Spleen (tissue), 11 donors: Measurements from ENCODE around the gene TSPAN9. TPM values are rescaled to one million over a fixed set of nuclear protein-coding genes. Genes with fewer than 3 reads are reported as not detected.

Experiments used
- DNase-seq: peaks from one replicate; pipeline ENCODE4 v3.0.0-alpha.2; 2020
- H3K27ac ChIP-seq, 8 donors: fragments of 200-600 bp; sonication (generic) in 7 of 8; 1 replicate in 4 of 8; 2 replicates in 4 of 8; pipeline versions ENCODE4 v1.5.0 to v1.8.0; 2016 to 2021; ENCODE audit warnings: inconsistent platforms in 4 of 8, mild to moderate bottlenecking in 4 of 8, moderate library complexity in 1 of 8
- H3K27me3 ChIP-seq, 7 donors: fragments of 200-600 bp; sonication (generic) in 6 of 7; replicated peaks in 1 of 7; 1 replicate in 4 of 7; 2 replicates in 3 of 7; pipeline versions ENCODE4 v1.5.0 to v1.8.0; 2016 to 2021; ENCODE audit warnings: inconsistent platforms in 3 of 7, mild to moderate bottlenecking in 1 of 7
- H3K36me3 ChIP-seq, 6 donors: fragments of 200-600 bp; sonication (generic) in 5 of 6; 1 replicate in 4 of 6; 2 replicates in 2 of 6; pipeline versions ENCODE4 v1.5.0 to v1.8.0; 2016 to 2021; ENCODE audit warnings: inconsistent platforms in 2 of 6
- H3K4me1 ChIP-seq, 6 donors: fragments of 200-600 bp; sonication (generic) in 5 of 6; 1 replicate in 3 of 6; 2 replicates in 3 of 6; pipeline versions ENCODE4 v1.5.0 to v1.8.0; 2016 to 2021; ENCODE audit warnings: inconsistent platforms in 3 of 6
- H3K4me3 ChIP-seq, 8 donors: fragments of 200-600 bp; sonication (generic) in 7 of 8; 1 replicate in 4 of 8; 2 replicates in 4 of 8; pipeline versions ENCODE4 v1.5.0 to v1.8.0; 2016 to 2021; ENCODE audit warnings: inconsistent platforms in 4 of 8, mild to moderate bottlenecking in 4 of 8, moderate library complexity in 2 of 8
- H3K9me3 ChIP-seq, 8 donors: fragments of 200-600 bp; sonication (generic) in 7 of 8; 1 replicate in 4 of 8; 2 replicates in 4 of 8; pipeline versions ENCODE4 v1.5.0 to v1.8.0; 2016 to 2021; ENCODE audit warnings: inconsistent platforms in 4 of 8
- POLR2A ChIP-seq, 3 donors: fragments of 450-650 bp; IDR thresholded peaks; one replicate each; pipeline ENCODE4 v1.5.1; 2017; ENCODE audit warnings: antibody characterized with exemption in 3 of 3, mild to moderate bottlenecking in 1 of 3
- POLR2AphosphoS5 ChIP-seq, 3 donors: sonication (generic); formaldehyde crosslinking; IDR thresholded peaks; one replicate each; pipeline ENCODE4 v1.5.1; 2017; ENCODE audit warnings: antibody characterized with exemption in 3 of 3
- WGBS, 5 donors: extraction: QIAGEN DNeasy Blood & Tissue Kit in 3 of 5; methylation state at CpG; one replicate each; pipeline versions ENCODE4 v1.1.5 to v1.1.7; 2013 to 2018; 5-methylcytosine and 5-hydroxymethylcytosine counted together
- intact Hi-C: fragments of 100-400 bp; cut with DNase I; formaldehyde crosslinking; loops from one replicate; pipeline ENCODE4 v1.15.0; 2023; ENCODE audit warnings: low total_unique reads
- polyA plus RNA-seq, 3 donors: library from polyadenylated mRNA; stranded (reverse); fragments of 200-250 nt; gene quantifications; one replicate each; pipeline ENCODE4 v1.2.1, GENCODE V29; 2013
- total RNA-seq, 7 donors: library from RNA; depleted of rRNA in 3 of 7; stranded (reverse); fragments of >200 nt in 3 of 7; fragmentation: NEBNext Ultra II Directional in 4 of 7; extraction: Animal tissue kit (Norgen Biotek cat#: 25700) in 4 of 7; gene quantifications; one replicate each; pipeline versions ENCODE4 v1.1.0 to v1.2.1, GENCODE V29; 2016 to 2021
- TF ChIP-seq, protein P1 (sequence below), 11 experiments: fragments of 200-600 bp in 7 of 11; fragments of 450-650 bp in 4 of 11; sonication (generic) in 4 of 11; IDR thresholded peaks in 8 of 11; conservative IDR thresholded peaks in 3 of 11; 1 replicate in 7 of 11; 2 replicates in 4 of 11; pipeline versions ENCODE4 v1.4.0 to v1.8.0; 2016 to 2021; ENCODE audit warnings: antibody characterized with exemption in 11 of 11, inconsistent platforms in 4 of 11, mild to moderate bottlenecking in 1 of 11
- donor health status: healthy with polysubstance abuse.
- donor health status: DM: no; HTN: no; CAD: no; lungs with moderate emphysema.
- donor health status: DM: no; HTN: no; CAD: no.
- donor health status: Bipolar disorder and iron deficiency.
- donor health status: healthy.
- donor health status: DM: no; HTN: no; CAD: no.
- donor health status: DM: yes; HTN: yes; CAD: no.

TSPAN9 gene
- total and polyA plus RNA-seq, 10 donors: 3.6 to 51.1 (median 32.4) TPM

DNA sequence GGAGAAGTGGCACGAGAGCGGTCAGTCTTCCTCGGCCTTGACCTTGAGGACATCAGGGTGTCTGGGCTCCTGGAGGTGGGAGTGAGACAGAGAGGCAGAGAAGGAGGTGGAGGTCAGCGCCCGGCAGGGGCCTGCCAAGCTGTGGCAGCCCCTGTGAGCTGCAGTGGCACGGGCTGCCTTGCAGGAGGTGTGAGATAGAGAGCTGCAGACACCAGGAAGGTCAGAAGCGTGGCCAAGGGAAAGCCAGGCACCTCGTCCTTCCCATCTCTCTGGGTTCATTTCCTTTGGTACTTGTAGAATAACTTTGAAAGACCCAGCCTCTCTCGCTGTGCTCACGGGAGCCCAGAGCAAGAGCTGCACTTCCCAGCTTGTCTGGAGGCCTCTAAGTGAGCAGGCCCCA, 98.1 kb downstream of the TSPAN9 start:
- intact Hi-C loops: no loop called here
- H3K27ac ChIP-seq: no peak overlapping the region
- peaks cover 0 to 8% (median 0%) of the 10 kb centered on the region in 7 donors for H3K27me3 ChIP-seq
- no peak overlapping the region for H3K4me3 ChIP-seq
- H3K9me3 ChIP-seq: no peaks in the 10 kb centered on the region
- H3K4me1 ChIP-seq: peaks cover 0 to 31% (median 8%) of the 10 kb centered on the region in 6 donors
- no peak for DNase-seq
- 65 to 85% (median 78%) methylated on average over 9 to 10 of the region's 10 CpGs for WGBS, 5 donors
- no peaks in the 10 kb centered on the region for H3K36me3 ChIP-seq
- TF ChIP-seq POLR2A (IDR thresholded peaks at IDR 0.05) (no peak), POLR2AphosphoS5 (IDR thresholded peaks at IDR 0.05) (no peak)
- TF ChIP-seq, protein P1, sequence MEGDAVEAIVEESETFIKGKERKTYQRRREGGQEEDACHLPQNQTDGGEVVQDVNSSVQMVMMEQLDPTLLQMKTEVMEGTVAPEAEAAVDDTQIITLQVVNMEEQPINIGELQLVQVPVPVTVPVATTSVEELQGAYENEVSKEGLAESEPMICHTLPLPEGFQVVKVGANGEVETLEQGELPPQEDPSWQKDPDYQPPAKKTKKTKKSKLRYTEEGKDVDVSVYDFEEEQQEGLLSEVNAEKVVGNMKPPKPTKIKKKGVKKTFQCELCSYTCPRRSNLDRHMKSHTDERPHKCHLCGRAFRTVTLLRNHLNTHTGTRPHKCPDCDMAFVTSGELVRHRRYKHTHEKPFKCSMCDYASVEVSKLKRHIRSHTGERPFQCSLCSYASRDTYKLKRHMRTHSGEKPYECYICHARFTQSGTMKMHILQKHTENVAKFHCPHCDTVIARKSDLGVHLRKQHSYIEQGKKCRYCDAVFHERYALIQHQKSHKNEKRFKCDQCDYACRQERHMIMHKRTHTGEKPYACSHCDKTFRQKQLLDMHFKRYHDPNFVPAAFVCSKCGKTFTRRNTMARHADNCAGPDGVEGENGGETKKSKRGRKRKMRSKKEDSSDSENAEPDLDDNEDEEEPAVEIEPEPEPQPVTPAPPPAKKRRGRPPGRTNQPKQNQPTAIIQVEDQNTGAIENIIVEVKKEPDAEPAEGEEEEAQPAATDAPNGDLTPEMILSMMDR (IDR thresholded peaks at IDR 0.05 in 8 of 11, conservative IDR thresholded peaks at IDR 0.05 in 3 of 11): no peak

DNA sequence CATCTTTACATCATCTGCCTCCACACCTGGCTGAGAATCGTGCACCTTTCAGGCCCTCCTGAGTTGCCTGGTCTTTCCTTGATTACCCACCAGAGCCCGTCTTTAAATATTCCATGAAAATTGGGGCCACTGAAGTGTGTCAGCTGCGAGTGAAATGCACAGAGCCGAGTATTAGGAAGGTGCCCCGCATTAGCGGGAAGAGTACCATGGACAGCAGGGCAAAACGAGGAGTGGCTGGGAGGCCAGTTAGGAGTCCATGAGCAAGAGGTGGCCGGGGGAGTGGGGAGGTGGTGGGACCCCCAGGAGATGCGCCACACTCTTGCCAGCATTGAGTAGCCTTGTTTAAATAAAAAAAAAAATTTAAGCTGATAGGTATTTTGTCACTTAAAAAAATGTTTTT, 99.6 kb downstream of the TSPAN9 start:
- 86 to 88% (median 87%) methylated on average over 9 of the region's 9 CpGs for WGBS, 5 donors
- no peak overlapping the region for H3K27ac ChIP-seq
- H3K4me3 ChIP-seq: no peak overlapping the region
- H3K4me1 ChIP-seq: peaks cover 0 to 31% (median 8%) of the 10 kb centered on the region in 6 donors
- H3K36me3 ChIP-seq: no peaks in the 10 kb centered on the region
- no peaks in the 10 kb centered on the region for H3K9me3 ChIP-seq
- no peak for TF ChIP-seq POLR2A (IDR thresholded peaks at IDR 0.05)
- no peak for TF ChIP-seq POLR2AphosphoS5 (IDR thresholded peaks at IDR 0.05)
- peaks cover 0 to 8% (median 0%) of the 10 kb centered on the region in 7 donors for H3K27me3 ChIP-seq
- DNase-seq: no peak
- intact Hi-C loops: no loop called here

DNA sequence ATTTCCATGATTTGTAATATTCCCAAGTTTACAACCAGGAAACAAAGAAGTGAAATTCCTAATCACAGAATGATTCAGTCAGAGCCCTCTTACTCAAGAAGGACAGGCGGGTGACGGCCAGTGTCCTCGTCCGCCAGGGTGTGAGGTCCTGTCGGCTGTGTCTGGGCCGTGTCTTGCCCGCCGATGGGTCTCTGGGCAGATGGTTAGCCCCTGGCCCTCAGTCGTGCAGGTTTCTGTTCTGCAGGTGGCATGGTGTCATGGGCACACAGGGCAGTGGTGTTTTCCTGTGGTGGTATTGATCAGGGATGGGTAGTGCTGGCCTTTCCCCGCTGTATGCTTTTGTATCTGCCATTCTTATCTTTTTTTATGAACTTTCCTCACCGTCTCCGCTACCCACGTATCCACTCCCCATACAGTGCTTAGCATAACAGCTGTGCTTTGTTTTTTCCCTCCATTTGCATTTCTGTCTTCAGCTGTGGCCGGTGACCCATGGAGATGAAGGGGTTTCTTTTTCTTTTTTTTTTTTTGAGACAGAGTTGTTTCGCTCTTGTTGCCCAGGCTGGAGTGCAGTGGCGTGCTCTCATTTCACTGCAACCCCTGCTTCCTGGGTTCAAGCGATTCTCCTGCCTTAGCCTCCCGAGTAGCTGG, 100.7 kb downstream of the TSPAN9 start:
- DNase-seq: no peak
- 71 to 79% (median 75%) methylated on average over 18 of the region's 18 CpGs for WGBS, 5 donors
- H3K9me3 ChIP-seq: no peaks in the 10 kb centered on the region

DNA sequence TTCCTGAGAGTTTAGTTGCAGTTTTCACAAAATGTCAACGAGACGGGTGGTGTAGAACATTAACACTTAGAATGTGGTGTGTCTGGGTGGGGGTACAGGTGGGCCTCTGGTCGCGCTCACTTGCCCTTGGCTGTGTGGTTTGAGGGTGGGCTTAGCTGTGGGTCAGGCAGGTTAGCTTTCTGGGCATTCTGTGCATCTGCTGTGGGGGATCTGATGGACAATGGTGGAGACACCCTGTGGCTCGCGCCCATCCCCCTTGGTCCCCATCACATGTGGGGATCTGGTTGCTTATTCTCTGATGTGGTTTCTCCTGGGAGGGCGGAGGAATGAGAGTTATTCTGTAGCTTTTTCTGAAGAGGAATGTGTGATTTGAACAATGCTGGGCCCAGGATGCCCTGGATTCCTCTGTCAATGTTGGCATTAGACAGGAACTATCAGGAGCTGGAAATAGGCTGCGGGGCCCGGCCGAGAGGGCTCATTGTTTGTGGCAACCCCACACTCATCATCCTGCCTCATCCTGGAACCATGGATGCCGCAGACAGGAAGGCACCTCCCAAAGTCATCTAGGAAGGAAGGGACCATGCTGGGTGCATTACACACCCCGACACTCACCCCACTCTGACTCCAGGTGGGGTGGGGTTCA, 101.6 kb downstream of the TSPAN9 start:
- 75 to 81% (median 81%) methylated on average over 8 to 12 of the region's 12 CpGs for WGBS, 5 donors
- H3K4me3 ChIP-seq: no peak overlapping the region
- H3K27ac ChIP-seq: no peak overlapping the region
- TF ChIP-seq POLR2AphosphoS5 (IDR thresholded peaks at IDR 0.05) (no peak), POLR2A (IDR thresholded peaks at IDR 0.05) (no peak)
- TF ChIP-seq, protein P1 (IDR thresholded peaks at IDR 0.05 in 8 of 11, conservative IDR thresholded peaks at IDR 0.05 in 3 of 11): no peak
- no peak for DNase-seq
- H3K4me1 ChIP-seq: peaks cover 0 to 31% (median 7%) of the 10 kb centered on the region in 6 donors
- H3K27me3 ChIP-seq: peaks cover 0 to 8% (median 0%) of the 10 kb centered on the region in 7 donors
- no peaks in the 10 kb centered on the region for H3K9me3 ChIP-seq
- intact Hi-C loops: no loop called here
- H3K36me3 ChIP-seq: no peaks in the 10 kb centered on the region

More for the DNA sequence above, 100.7 kb downstream of the TSPAN9 start:
- H3K4me1 ChIP-seq: peaks cover 0 to 31% (median 8%) of the 10 kb centered on the region in 6 donors
- TF ChIP-seq POLR2A (IDR thresholded peaks at IDR 0.05) (no peak), POLR2AphosphoS5 (IDR thresholded peaks at IDR 0.05) (no peak)
- TF ChIP-seq, protein P1 (IDR thresholded peaks at IDR 0.05 in 8 of 11, conservative IDR thresholded peaks at IDR 0.05 in 3 of 11): no peak
- no peak overlapping the region for H3K4me3 ChIP-seq
- no peak overlapping the region for H3K27ac ChIP-seq
- intact Hi-C loops: no loop called here
- H3K27me3 ChIP-seq: peaks cover 0 to 8% (median 0%) of the 10 kb centered on the region in 7 donors
- no peaks in the 10 kb centered on the region for H3K36me3 ChIP-seq
